Activated CD8-positive, alpha-beta memory T cell treated with anti-CD3 and anti-CD28 coated beads, Interleukin-2, amount 50 U/mL, for 1 hour (primary cell): ENCODE data around the gene KRT72.
A peak's percentile ranks its signal among the peaks of the same experiment; 100 is the strongest.

Experiments
- DNase-seq: peaks from one replicate; pipeline ENCODE4 v3.0.0-alpha.2; 2020; ENCODE audit errors: extremely low read depth

The KRT72 gene

GRCh38 chr12:52600941-52601481 is at the start of gene KRT72:
KRT72 (minus strand) TSS chr12:52601463; CDS start chr12:52601452, 11 bp downstream.
- DNase-seq = no peak

DNA sequence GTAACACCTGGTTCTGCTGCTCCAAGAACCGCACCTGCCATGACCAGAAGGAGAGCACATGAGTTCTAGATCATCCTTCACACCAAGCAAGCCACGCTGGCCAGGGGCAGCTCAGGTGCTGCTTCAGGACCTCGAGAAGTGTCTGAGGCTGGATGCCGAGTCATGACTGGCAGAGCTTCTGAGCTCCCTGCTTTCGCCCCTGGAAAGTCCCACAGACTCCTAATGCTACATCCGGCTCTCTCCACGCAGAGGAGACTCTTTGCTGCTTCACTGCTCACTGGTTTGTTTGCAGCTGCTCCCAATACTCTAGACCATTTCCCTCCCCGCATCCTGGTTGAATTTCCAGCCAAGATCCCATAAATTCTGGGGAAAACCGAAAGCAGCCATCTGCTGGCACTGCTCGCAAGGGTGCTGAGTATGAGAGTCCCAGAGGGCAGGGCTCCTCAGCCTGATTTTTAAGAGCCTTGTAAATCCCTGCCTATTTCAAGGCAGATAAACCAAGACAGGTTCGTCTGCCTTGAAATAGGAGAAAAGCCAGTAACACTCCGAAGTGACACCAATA is 49.3 kb upstream of the KRT72 start:
- DNase-seq = no peak

DNA sequence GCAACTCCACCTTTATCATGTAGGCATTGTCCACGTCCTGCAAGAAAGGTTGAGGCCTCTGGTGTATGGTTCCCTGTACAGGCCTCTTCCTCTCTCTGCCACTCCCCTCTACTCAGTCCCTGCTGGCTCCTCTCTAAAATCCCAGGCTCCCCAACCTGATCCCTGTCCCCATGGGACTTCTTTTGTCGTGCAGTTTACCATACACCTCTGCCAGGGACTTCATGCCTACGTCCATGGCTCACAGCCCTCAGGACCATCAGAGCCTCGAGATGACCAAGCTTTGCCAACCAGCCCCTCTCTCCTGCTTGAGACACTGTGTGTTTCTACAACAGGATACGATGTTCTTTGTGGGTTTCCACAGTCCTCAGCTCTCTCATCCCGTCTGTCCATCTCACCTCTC is 47.8 kb upstream of the KRT72 start:
- DNase-seq = no peak

- DNase-seq = no peak
Measured at GRCh38 chr12:52648012-52648550, 46.8 kb upstream of the KRT72 start.

GRCh38 chr12:52647601-52648000 is 46.3 kb upstream of the KRT72 start:
- no peak for DNase-seq

DNA sequence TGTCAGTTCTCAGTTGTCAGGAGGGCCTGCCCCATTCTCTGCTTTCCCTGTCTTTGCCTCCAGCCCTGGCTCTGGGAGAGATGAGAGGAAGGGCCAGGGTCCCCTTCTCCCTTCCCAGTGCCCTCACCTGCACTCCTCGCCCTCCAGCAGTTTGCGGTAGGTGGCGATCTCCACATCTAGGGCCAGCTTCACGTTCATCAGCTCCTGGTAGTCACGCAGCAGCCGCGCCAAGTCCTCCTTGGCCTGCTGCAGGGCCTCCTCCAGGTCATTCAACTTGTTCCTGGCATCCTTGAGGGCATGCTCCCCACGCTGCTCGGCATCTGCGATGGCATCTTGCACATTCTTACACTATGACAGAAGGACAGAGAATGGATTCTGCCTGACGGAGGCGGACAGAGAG is 45.4 kb upstream of the KRT72 start:
- DNase-seq = no peak

DNA sequence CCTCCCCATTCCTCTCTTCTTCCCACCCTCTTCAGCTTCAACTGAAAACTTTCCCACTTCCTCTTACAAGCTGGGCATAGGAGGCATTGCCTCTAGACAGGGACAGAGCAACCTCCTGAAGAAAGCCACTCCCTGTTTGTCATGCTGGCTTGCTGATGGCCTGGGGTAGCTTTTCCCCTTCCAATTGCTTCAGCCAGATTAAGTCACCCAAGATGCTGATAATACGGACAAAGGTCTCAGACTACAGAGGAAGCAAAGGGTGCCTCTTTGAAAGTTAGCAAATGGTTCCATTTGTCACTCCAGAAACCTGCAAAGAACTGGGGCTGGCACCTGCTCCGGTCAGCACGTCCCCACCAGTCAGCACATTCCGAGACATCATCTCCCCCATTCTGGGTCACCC is 44.7 kb upstream of the KRT72 start:
- no peak for DNase-seq

- peak; percentile 63 for DNase-seq
Measured at GRCh38 chr12:52645120-52645761, 44.0 kb upstream of the KRT72 start.

GRCh38 chr12:52644078-52644415 is 42.8 kb upstream of the KRT72 start:
- DNase-seq = no peak

GRCh38 chr12:52643233-52644077 is 42.2 kb upstream of the KRT72 start:
- DNase-seq = no peak

- no peak for DNase-seq
Measured at GRCh38 chr12:52641468-52641867, 40.2 kb upstream of the KRT72 start.

GRCh38 chr12:52637299-52637698 is 36.0 kb upstream of the KRT72 start:
- no peak for DNase-seq

DNA sequence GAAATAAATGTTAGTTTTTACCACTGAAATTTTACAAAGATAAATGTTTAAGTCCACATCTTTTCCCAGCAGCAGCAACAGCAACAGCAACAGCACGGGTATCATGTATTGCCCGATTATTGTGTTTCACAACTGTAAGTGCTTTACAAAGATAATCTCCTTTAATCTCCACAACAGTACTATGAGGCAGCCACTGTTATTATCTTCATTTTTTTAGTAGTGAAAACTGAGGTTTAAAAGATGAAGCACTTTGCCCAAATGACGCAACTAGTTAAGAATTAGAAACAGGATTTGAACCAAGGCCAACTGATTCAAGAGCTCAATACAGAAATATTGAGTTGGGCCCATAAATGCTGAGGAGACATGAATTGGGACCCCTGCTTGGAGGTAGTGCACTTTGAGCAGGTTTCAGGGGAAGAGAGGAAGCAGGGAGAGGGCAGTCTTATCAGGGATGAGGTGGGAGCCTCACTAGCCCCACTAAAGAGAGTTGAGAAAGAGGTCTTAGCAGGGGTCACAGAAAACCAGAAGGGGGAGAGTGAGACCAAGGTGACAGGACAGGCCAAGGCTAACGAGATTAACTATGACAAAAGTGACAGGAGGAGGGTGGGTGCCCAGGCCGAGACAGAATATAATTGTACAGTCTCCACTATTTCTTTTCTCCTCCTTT is 35.5 kb upstream of the KRT72 start:
- no peak for DNase-seq

- no peak for DNase-seq
Measured at GRCh38 chr12:52636189-52636588, 34.9 kb upstream of the KRT72 start.

DNA sequence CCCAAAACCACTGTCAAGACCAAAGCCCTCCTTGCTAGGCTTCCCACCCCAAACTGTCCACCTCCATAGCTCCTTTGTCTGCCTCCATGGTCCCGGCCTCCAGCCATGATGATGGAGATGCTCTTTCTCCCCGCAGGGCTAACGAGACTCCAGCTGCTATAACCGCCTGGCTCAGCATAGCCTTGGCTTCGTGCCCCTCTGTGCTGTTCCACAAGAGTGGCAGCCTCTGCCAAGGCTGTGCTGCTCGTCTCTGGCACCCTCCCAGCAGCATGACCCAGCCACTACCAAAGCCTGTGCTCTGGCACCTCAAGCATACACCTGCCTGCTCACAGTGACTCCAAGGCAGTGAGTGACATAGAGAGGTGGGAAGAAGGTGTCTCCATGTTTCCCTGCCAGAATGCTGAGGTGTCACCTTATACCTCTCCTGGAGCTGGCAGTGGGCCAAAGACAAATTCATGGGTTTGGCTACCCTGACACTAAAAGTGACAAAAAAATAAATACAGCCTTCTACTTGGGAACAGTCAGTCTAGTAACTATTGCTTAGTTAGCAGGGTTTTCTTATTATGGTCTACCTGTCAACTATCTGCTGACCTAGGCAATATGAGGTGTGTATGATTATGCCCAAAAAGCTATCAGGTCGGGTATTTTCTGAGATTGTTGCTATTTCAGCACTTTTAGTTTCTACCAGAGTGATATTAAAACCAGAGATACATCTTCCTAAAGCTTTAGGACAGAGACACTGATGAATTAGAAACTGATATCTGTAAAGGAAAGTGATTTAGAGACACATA is 33.2 kb upstream of the KRT72 start:
- DNase-seq = no peak

- DNase-seq = no peak
Measured at GRCh38 chr12:52633383-52633782, 32.1 kb upstream of the KRT72 start.

GRCh38 chr12:52632656-52633055 is 31.4 kb upstream of the KRT72 start:
- DNase-seq = no peak

- DNase-seq = no peak
Measured at GRCh38 chr12:52631676-52632459, 30.6 kb upstream of the KRT72 start.

DNA sequence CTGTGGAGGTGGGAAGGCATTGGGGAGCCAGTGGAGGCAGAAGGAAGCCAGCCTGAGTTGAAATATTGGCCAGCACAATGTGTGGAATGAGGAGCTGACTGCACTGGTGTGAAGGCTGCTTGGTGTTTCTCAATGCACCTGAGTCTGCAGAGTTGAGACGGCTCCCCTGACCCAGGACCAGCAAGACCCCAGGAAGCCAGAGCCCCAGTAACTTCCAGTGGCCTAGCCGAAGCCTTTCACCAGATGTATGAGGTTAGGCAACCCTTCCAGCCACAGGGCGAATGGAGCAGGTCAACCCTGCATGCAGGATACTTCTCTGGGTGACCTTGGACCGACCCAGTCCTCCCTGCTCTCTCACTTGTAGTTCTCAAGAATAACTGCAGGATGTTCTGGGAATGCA is 30.0 kb upstream of the KRT72 start:
- DNase-seq = no peak

DNA sequence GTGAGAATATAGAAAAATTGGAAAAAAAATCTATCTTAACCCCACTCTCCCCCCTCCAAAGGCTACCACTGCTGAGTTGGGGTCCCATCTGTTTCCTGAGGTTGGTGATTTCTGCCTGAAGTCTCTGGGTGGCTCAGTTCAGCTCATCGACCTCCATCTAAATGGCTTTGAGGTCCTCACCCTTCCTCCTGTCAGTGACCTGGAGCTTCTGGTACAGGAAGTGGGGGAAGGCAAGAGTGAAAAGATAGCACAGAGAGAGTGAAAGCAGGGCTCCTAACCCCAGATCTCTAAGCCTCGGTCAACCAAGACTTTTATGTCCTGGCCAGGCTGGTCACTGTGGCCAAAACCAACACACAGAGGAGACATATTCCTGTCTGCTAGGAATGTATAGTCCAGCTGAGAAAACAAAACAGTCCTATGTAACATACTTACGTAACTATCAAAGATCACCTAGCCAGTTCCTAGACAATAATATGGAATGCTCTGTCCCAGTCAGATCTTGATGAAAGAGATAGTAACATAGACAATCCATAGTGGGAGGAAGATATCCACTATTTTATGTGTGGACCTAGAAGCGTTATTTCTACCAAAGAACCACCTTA is 29.4 kb upstream of the KRT72 start:
- DNase-seq = no peak
